Colonic mucosa (tissue), 4 donors: Measurements from ENCODE around the gene PTPN5. TPM values are rescaled to one million over a fixed set of nuclear protein-coding genes. Genes with fewer than 3 reads are reported as not detected.

Source experiments
- DNase-seq: peaks from one replicate; pipeline ENCODE4 v3.0.0-alpha.2; 2020
- H3K27ac ChIP-seq: fragments of 200-600 bp; one replicate; pipeline ENCODE4 v1.8.0; 2021
- H3K27me3 ChIP-seq: fragments of 200-600 bp; one replicate; pipeline ENCODE4 v1.8.0; 2021
- H3K36me3 ChIP-seq: fragments of 200-600 bp; one replicate; pipeline ENCODE4 v1.8.0; 2021
- H3K4me1 ChIP-seq: fragments of 200-600 bp; one replicate; pipeline ENCODE4 v1.8.0; 2021; ENCODE audit warnings: mild to moderate bottlenecking
- H3K4me3 ChIP-seq: fragments of 200-600 bp; one replicate; pipeline ENCODE4 v1.8.0; 2021
- H3K9ac ChIP-seq, 2 donors: one replicate each; pipeline ENCODE4 v1.7.0; 2013; ENCODE audit warnings: control low read depth in 2 of 2, low read depth in 2 of 2, low read length in 2 of 2
- H3K9me3 ChIP-seq: fragments of 200-600 bp; one replicate; pipeline ENCODE4 v1.8.0; 2021
- intact Hi-C: fragments of 100-400 bp; cut with DNase I; formaldehyde crosslinking; loops from one replicate; pipeline ENCODE4 v1.14.1; 2022
- total RNA-seq, 2 donors: library from RNA; stranded (reverse); fragmentation: NEBNext Ultra II Directional in 1 of 2; extraction: Animal tissue kit (Norgen Biotek cat#: 25700) in 1 of 2; gene quantifications; one replicate each; pipeline ENCODE4 v1.2.1, GENCODE V29; 2021
- TF ChIP-seq, protein P1 (sequence below): fragments of 200-600 bp; IDR thresholded peaks from one replicate; pipeline ENCODE4 v1.8.0; 2022; ENCODE audit warnings: antibody characterized with exemption, mild to moderate bottlenecking
- donor health status: healthy.
- donor health status: DM: no; HTN: no; CAD: no.
- donor health status: DM: no; HTN: no; CAD: no.

PTPN5 gene
- total RNA-seq, 2 donors from 2014 or later: 0.19 TPM; not detected in 1

DNA sequence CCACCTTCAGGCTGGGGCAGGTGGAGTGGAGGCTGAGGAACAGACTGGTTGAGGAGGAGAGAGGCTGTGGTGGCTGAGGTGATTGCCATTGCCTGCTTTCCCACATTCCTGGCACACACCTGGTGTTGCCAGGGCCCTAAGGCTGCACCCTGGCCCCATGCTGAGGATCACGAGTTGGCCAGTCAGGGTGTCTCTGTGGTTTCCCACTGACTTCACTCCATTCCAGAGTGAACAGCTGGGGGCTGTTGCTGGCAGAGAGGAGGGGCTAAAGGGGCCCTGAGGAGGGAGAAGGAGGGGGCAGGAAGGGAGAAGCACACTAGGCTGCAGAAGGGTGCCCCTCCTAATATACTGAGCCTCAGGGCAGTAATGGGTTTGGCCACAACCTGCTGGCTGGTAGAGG is 91.2 kb downstream of the PTPN5 start:
- intact Hi-C loops: no loop called here
- H3K9me3 ChIP-seq: no peaks in the 10 kb centered on the region
- no peak overlapping the region for H3K9ac ChIP-seq
- peaks cover 2% of the 10 kb centered on the region for H3K4me1 ChIP-seq
- no peaks in the 10 kb centered on the region for H3K36me3 ChIP-seq
- no peak for DNase-seq
- TF ChIP-seq, protein P1, sequence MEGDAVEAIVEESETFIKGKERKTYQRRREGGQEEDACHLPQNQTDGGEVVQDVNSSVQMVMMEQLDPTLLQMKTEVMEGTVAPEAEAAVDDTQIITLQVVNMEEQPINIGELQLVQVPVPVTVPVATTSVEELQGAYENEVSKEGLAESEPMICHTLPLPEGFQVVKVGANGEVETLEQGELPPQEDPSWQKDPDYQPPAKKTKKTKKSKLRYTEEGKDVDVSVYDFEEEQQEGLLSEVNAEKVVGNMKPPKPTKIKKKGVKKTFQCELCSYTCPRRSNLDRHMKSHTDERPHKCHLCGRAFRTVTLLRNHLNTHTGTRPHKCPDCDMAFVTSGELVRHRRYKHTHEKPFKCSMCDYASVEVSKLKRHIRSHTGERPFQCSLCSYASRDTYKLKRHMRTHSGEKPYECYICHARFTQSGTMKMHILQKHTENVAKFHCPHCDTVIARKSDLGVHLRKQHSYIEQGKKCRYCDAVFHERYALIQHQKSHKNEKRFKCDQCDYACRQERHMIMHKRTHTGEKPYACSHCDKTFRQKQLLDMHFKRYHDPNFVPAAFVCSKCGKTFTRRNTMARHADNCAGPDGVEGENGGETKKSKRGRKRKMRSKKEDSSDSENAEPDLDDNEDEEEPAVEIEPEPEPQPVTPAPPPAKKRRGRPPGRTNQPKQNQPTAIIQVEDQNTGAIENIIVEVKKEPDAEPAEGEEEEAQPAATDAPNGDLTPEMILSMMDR: no peak
- no peaks in the 10 kb centered on the region for H3K27me3 ChIP-seq
- H3K27ac ChIP-seq: no peak overlapping the region
- no peak overlapping the region for H3K4me3 ChIP-seq

DNA sequence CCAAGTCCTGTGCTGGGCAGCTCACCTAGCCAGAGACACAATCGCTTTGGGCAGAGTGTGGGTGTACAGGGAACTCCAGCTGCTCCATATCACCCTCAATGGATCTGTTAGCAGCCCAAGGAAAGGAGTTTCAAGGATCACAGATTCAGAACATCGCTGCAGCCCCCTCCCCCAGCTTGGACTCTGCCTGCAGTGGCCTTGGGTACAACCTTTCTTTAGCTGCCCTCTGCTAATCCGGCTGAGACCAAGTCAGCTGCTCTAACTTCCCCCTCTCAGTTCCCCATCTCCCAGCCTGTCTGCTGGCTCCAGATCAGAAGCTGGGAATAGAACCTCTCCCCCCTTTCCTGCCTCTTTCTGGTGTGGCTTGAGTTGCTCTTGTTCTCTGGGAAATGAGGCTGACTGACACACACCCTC is 91.7 kb downstream of the PTPN5 start:
- no peaks in the 10 kb centered on the region for H3K36me3 ChIP-seq
- no peak overlapping the region for H3K27ac ChIP-seq
- no peaks in the 10 kb centered on the region for H3K9me3 ChIP-seq
- no peaks in the 10 kb centered on the region for H3K27me3 ChIP-seq
- TF ChIP-seq, protein P1: no peak
- peak overlapping the region in 1 of 2 donors; percentile 57 for H3K9ac ChIP-seq
- no peak overlapping the region for H3K4me3 ChIP-seq
- H3K4me1 ChIP-seq: no peaks in the 10 kb centered on the region
- intact Hi-C loops: no loop called here
- DNase-seq: no peak

DNA sequence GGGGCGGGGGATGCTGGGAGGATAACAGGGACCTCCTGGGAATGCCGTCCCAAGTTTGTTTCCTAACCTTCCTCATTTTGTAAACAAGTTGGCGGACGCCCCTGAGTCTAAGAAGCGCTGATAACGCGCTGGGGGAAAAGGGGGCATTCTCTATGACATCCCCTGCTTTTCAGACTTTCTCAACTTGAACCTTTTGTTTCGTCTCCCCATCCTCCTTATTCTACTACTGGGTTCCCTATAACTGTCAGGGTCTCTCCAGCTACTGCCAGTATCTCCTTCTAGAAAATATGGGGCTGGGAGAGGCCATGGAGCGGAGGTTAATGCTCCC is 92.4 kb downstream of the PTPN5 start:
- TF ChIP-seq, protein P1: no peak
- peak overlapping the region; percentile 66 for H3K4me3 ChIP-seq
- no peaks in the 10 kb centered on the region for H3K27me3 ChIP-seq
- H3K9ac ChIP-seq: peak overlapping the region; percentile 47 to 83
- no peak overlapping the region for H3K27ac ChIP-seq
- DNase-seq: no peak
- H3K9me3 ChIP-seq: no peaks in the 10 kb centered on the region
- H3K36me3 ChIP-seq: no peaks in the 10 kb centered on the region
- no peaks in the 10 kb centered on the region for H3K4me1 ChIP-seq
- intact Hi-C loops: no loop called here

DNA sequence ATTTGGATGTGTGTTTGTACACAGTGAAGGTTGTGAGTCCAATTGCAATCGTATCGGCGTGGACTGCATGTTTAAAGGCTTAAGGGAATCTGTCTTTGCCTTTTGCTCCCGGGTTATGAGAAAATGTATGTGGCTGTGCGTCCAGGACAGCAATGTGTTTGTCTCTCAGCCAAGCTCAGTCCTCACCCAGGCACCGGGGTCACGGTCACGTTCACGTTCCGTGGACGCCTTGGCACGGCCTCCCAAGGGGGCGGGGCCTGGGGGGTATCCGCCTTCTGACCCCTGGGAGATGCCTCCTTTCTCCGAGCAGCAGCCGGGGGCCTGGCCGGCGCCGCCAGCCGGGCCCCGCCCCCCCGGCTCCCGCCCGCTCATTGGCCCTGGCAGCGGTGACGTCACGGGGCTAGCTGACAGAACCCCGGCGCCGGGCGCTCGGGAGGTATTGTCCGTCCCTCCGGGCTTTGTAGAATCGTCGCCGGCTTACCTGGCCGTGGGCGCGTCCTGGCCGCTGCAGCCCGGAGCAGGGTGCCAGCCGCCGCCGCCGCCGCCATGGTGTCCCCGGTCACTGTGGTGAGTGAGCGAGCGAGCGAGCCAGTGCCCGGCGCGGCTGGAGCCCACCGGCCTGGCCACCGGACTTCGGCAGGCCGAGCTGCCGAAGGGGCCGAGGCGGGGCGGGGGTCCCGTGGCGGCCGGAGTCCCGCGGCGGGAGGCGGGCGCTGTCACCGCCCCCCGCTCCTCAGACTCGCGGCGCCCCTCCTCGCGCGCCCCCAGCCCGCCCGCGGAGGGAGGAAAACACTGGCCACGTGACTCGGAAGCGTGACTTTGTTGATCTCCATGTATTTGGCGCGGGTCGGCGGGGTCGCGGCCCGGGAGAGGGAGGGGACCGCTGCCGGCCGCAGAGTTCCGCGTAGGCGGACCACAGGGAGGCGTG is 93.0 kb downstream of the PTPN5 start, which contains the start of gene TMEM86A:
Gene TMEM86A (plus strand): TSS at position 439 of the 928 bp plus-strand sequence. CDS start 108 bp downstream, at position 547.
- peak; percentile 94 for DNase-seq
- TF ChIP-seq, protein P1: no peak
- H3K4me3 ChIP-seq: peak within 1 kb of the TSS; percentile 66
- no peaks in the 10 kb centered on the region for H3K27me3 ChIP-seq
- no peaks in the 10 kb centered on the region for H3K4me1 ChIP-seq
- H3K9me3 ChIP-seq: no peaks in the 10 kb centered on the region
- no peak within 1 kb of the TSS for H3K27ac ChIP-seq
- H3K9ac ChIP-seq: peak within 1 kb of the TSS; percentile 57 to 83
- H3K36me3 ChIP-seq: no peaks in the 10 kb centered on the region
- intact Hi-C loops: no loop called here

DNA sequence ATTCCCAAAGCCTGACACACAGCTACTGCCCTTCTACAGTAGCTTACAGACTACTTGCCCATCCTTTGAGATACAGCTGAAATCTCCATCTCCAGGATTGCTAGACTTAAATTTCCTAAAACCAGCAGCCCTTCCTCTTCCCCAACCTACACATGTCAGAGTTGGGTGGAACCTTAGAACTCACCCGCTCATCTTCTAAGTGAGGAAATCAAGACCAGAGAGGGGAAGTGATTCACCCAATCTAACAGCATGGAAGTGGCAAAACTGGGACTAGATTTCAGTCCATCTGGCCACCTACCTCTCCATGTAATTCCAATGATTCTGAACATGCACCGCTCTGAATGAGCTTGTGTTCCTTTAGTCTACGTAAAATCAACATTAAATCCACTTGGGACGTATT is 94.0 kb downstream of the PTPN5 start:
- no peak overlapping the region for H3K4me3 ChIP-seq
- no peaks in the 10 kb centered on the region for H3K27me3 ChIP-seq
- H3K9me3 ChIP-seq: no peaks in the 10 kb centered on the region
- no peak overlapping the region for H3K27ac ChIP-seq
- no peak for DNase-seq
- TF ChIP-seq, protein P1: no peak
- no peak overlapping the region for H3K9ac ChIP-seq
- intact Hi-C loops: no loop called here
- H3K4me1 ChIP-seq: no peaks in the 10 kb centered on the region
- H3K36me3 ChIP-seq: no peaks in the 10 kb centered on the region
